Testis (tissue), 3 donors: ENCODE results near the gene CAMK2N1. TPM values are rescaled to one million over a fixed set of nuclear protein-coding genes. Genes with fewer than 3 reads are reported as not detected.

ENCODE experiments used
- DNase-seq: peaks from one replicate; pipeline ENCODE4 v3.0.0-alpha.2; 2019
- H3K27ac ChIP-seq, 2 donors: fragments of 200-600 bp; sonication (generic); one replicate each; pipeline ENCODE4 v1.5.1; 2019
- H3K27me3 ChIP-seq: fragments of 200-600 bp; sonication (generic); one replicate; pipeline ENCODE4 v1.5.1; 2019
- H3K36me3 ChIP-seq: fragments of 200-600 bp; sonication (generic); one replicate; pipeline ENCODE4 v1.5.1; 2017; ENCODE audit warnings: low read depth; ENCODE audit errors: missing control alignments
- H3K4me1 ChIP-seq: fragments of 200-600 bp; sonication (generic); one replicate; pipeline ENCODE4 v1.5.1; 2019
- H3K4me3 ChIP-seq, 2 donors: fragments of 200-600 bp; sonication (generic); one replicate each; pipeline ENCODE4 v1.5.1; 2017 to 2019
- H3K9me3 ChIP-seq: fragments of 200-600 bp; sonication (generic); one replicate; pipeline ENCODE4 v1.5.1; 2017
- POLR2A ChIP-seq: fragments of 450-650 bp; IDR thresholded peaks from one replicate; pipeline ENCODE4 v1.6.1; 2017; ENCODE audit warnings: antibody characterized with exemption, mild to moderate bottlenecking, moderate library complexity
- WGBS, 2 donors: methylation state at CpG; one replicate each; pipeline ENCODE4 v1.1.5; 2018; 5-methylcytosine and 5-hydroxymethylcytosine counted together
- intact Hi-C: fragments of 100-400 bp; cut with DNase I; formaldehyde crosslinking; loops from one replicate; pipeline ENCODE4 v1.15.1; 2023; ENCODE audit warnings: low total_unique reads
- polyA plus RNA-seq: library from polyadenylated mRNA; stranded (reverse); fragments of 350-450 nt; fragmentation: Illumina TruSeq; extraction: RNeasy Lipid Tissue Mini Kit (QIAGEN cat#74804); gene quantifications from one replicate; pipeline ENCODE4 v1.2.3, GENCODE V29; 2014; ENCODE audit warnings: low read depth, low replicate concordance; ENCODE audit not compliant: insufficient read depth
- total RNA-seq, 2 donors: library from RNA; depleted of rRNA; stranded (reverse); fragments of >200 nt; gene quantifications; one replicate each; pipeline ENCODE4 v1.2.3, GENCODE V29; 2016
- TF ChIP-seq, protein P1 (sequence below), 3 experiments: fragments of 450-650 bp in 2 of 3; fragments of 200-600 bp in 1 of 3; sonication (generic) in 1 of 3; IDR thresholded peaks; one replicate each; pipeline ENCODE4 v1.5.1; 2016 to 2019; ENCODE audit warnings: antibody characterized with exemption in 3 of 3, mild to moderate bottlenecking in 2 of 3, moderate library complexity in 1 of 3

CAMK2N1 gene
- total and polyA plus RNA-seq, 3 donors from 2014 or later: 7.8 to 12.3 (median 9.5) TPM

DNA sequence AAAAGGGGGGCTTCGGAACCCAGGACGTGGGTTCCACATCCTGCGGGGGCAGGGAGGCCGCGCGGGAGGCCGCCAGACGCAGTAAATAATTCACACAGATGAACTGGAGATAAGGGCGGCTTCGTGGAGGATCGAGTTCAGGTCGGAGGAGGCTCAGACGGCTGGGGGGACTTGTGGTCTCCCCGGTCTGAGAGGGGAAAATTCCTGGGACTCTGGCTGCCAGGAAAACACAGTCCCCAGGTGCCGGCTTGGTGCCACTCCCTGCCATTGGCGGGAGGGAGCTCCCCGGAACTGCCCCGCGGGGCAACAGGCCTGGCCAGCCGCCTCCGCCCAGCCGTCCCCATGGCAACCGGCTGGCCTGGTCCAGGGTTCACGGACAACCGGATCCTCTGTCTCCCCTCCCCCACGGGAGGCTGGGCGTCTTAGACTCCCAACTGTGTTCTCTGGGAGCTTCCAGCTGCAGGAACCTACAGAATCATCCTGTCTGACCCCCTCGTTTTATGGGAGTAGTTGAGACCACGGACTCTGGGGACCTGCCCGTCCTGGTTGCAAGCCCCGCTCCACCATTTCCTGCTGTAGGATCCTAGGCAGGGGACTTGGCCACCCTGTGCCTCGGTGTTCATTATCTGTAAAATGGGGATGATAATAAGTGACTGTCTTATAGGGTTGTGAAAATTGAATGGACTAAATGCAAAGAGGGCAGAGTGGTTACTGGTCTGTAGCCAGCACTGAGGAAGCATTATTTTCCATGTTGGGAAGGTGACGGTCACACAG, 9.6 kb downstream of the CAMK2N1 start:
- TF ChIP-seq POLR2A: no peak
- TF ChIP-seq, protein P1, sequence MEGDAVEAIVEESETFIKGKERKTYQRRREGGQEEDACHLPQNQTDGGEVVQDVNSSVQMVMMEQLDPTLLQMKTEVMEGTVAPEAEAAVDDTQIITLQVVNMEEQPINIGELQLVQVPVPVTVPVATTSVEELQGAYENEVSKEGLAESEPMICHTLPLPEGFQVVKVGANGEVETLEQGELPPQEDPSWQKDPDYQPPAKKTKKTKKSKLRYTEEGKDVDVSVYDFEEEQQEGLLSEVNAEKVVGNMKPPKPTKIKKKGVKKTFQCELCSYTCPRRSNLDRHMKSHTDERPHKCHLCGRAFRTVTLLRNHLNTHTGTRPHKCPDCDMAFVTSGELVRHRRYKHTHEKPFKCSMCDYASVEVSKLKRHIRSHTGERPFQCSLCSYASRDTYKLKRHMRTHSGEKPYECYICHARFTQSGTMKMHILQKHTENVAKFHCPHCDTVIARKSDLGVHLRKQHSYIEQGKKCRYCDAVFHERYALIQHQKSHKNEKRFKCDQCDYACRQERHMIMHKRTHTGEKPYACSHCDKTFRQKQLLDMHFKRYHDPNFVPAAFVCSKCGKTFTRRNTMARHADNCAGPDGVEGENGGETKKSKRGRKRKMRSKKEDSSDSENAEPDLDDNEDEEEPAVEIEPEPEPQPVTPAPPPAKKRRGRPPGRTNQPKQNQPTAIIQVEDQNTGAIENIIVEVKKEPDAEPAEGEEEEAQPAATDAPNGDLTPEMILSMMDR (IDR thresholded peaks at IDR 0.05): no peak
- intact Hi-C loops: no loop called here
- Histone ChIP-seq H3K27ac (peak overlapping the region in 1 of 2 donors; percentile 1), H3K9me3 (no peaks in the 10 kb centered on the region), H3K36me3 (no peaks in the 10 kb centered on the region), H3K27me3 (no peaks in the 10 kb centered on the region), H3K4me1 (peaks cover 29% of the 10 kb centered on the region), H3K4me3 (peak overlapping the region in 1 of 2 donors; percentile 36)
- 7 to 15% methylated on average over 11 to 33 of the region's 33 CpGs for WGBS, 2 donors
- DNase-seq: peak; percentile 60

DNA sequence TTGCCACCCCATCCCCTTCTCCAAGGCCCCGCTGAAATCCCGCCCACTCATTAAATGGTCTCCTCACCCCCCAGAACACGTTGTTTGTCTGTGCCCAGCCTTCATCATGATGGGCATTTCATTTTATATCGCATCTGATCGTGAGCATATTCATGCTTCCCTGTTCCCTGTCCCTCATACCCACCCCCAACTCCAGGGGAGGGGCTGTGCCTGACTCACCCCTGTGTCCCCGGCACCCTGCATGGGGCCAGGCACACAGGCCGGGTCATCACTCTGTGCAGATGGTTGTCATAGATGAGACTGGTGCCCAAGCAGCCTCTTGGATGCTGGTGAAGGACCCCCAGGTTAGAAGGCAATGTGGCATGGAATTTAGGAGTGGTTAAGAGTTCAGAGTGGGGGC, 11.0 kb downstream of the CAMK2N1 start:
- H3K36me3 ChIP-seq: no peaks in the 10 kb centered on the region
- 70 to 78% methylated on average over 7 of the region's 7 CpGs for WGBS, 2 donors
- no peak overlapping the region for H3K27ac ChIP-seq
- intact Hi-C loops: no loop called here
- no peak for DNase-seq
- peaks cover 29% of the 10 kb centered on the region for H3K4me1 ChIP-seq
- no peak for TF ChIP-seq POLR2A
- TF ChIP-seq, protein P1 (IDR thresholded peaks at IDR 0.05): no peak
- H3K9me3 ChIP-seq: no peaks in the 10 kb centered on the region
- H3K4me3 ChIP-seq: no peak overlapping the region
- H3K27me3 ChIP-seq: no peaks in the 10 kb centered on the region

DNA sequence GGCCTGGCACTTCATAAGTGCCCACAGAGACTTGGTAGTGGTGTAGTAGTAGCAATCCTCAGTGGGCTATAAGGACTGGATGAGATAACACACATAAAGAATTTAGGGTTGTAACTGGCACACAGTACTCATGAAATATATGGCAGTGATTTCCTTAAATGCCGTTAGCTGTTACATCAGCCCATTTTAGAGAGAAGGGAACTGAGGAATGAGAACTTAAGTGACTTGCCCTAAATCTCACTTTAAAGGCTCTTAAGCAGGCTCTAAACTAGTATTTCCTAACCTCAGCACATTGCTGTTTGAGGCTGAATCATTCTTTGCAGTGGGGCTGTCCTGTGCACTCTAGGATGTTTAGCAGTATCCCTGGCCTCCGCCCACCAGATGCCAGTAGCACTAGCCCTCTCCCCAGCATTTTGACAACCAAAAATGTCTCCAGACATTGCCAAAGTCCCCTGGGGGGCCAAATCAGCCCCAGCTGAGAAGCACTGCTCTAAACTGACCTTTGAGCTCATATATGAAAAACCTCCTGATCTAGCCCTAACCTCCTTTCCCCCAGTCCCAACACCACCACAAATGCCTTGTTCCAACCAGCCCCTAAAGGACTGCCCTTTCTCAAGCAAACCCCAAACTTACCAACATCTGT, 11.6 kb downstream of the CAMK2N1 start:
- Histone ChIP-seq H3K4me3 (no peak overlapping the region), H3K4me1 (peaks cover 29% of the 10 kb centered on the region), H3K36me3 (no peaks in the 10 kb centered on the region), H3K27ac (no peak overlapping the region), H3K27me3 (no peaks in the 10 kb centered on the region), H3K9me3 (no peaks in the 10 kb centered on the region)
- WGBS, 2 donors: 71 to 98% methylated on average over 2 of the region's 2 CpGs
- intact Hi-C loops: no loop called here
- TF ChIP-seq, protein P1 (IDR thresholded peaks at IDR 0.05): no peak
- TF ChIP-seq POLR2A: no peak
- DNase-seq: no peak

DNA sequence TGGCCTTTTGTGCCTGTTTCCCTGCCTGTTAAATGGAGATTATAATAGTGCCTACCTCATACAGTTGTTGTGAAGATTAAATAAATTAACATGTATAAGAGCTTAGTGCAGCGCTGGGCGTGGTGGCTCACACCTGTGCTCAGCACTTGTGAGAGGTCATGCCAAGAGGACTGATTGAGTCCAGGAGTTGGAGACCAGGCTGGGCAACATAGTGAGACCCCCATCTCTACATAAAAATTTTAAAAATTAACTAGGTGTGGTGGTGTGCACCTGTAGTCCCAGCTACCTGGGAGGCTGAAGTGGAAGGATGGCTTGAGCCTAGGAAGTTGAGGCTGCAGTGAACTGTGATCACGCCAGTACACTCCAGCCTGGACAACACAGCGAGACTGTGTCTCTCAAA, 12.1 kb downstream of the CAMK2N1 start:
- DNase-seq: no peak
- WGBS, 2 donors: 86 to 92% methylated on average over 4 of the region's 4 CpGs
- H3K4me3 ChIP-seq: no peak overlapping the region
- no peaks in the 10 kb centered on the region for H3K36me3 ChIP-seq
- no peaks in the 10 kb centered on the region for H3K27me3 ChIP-seq
- H3K27ac ChIP-seq: no peak overlapping the region
- intact Hi-C loops: no loop called here
- peaks cover 29% of the 10 kb centered on the region for H3K4me1 ChIP-seq
- TF ChIP-seq POLR2A: no peak
- TF ChIP-seq, protein P1 (IDR thresholded peaks at IDR 0.05): no peak
- H3K9me3 ChIP-seq: no peaks in the 10 kb centered on the region
